Stomach (tissue), 9 donors: ENCODE results near the gene SLC29A1. TPM values are rescaled to one million over a fixed set of nuclear protein-coding genes. Genes with fewer than 3 reads are reported as not detected.
A peak's percentile ranks its signal among the peaks of the same experiment; 100 is the strongest.

Experiments
- DNase-seq, 2 donors: peaks; one replicate each; pipeline versions ENCODE4 v3.0.0 to v3.0.0-alpha.2; 2013 to 2019
- H3K27ac ChIP-seq, 5 donors: fragments of 200-600 bp in 4 of 5; sonication (generic) in 4 of 5; one replicate each; pipeline ENCODE4 v1.5.1; 2013 to 2019; ENCODE audit warnings: mild to moderate bottlenecking in 1 of 5, moderate library complexity in 1 of 5
- H3K27me3 ChIP-seq, 3 donors: fragments of 200-600 bp; sonication (generic); one replicate each; pipeline ENCODE4 v1.5.1; 2017 to 2019; ENCODE audit warnings: mixed run types in 1 of 3
- H3K36me3 ChIP-seq, 4 donors: fragments of 200-600 bp; sonication (generic); 1 replicate in 3 of 4; 2 replicates in 1 of 4; pipeline ENCODE4 v1.5.1; 2016 to 2019
- H3K4me1 ChIP-seq, 4 donors: fragments of 200-600 bp; sonication (generic); one replicate each; pipeline ENCODE4 v1.5.1; 2016 to 2019
- H3K4me3 ChIP-seq, 4 donors: fragments of 200-600 bp; sonication (generic) in 3 of 4; one replicate each; pipeline ENCODE4 v1.5.1; 2016 to 2019; ENCODE audit warnings: mild to moderate bottlenecking in 1 of 4
- H3K9me3 ChIP-seq, 4 donors: fragments of 200-600 bp; sonication (generic); one replicate each; pipeline ENCODE4 v1.5.1; 2016 to 2019
- EP300 ChIP-seq: sonication (generic); formaldehyde crosslinking; IDR thresholded peaks from one replicate; pipeline ENCODE4 v1.6.1; 2017; ENCODE audit warnings: antibody characterized with exemption
- POLR2A ChIP-seq, 4 donors: fragments of 450-650 bp; IDR thresholded peaks; one replicate each; pipeline ENCODE4 v1.6.1; 2016; ENCODE audit warnings: antibody characterized with exemption in 4 of 4, control low read depth in 2 of 4, mild to moderate bottlenecking in 1 of 4, moderate library complexity in 1 of 4
- POLR2AphosphoS5 ChIP-seq, 3 donors: sonication (generic); formaldehyde crosslinking; IDR thresholded peaks; one replicate each; pipeline ENCODE4 v1.6.1; 2016; ENCODE audit warnings: antibody characterized with exemption in 3 of 3
- WGBS, 5 donors: extraction: QIAGEN DNeasy Blood & Tissue Kit in 3 of 5; methylation state at CpG; one replicate each; pipeline versions ENCODE4 v1.1.5 to v1.1.7; 2013 to 2018; 5-methylcytosine and 5-hydroxymethylcytosine counted together
- intact Hi-C: fragments of 100-400 bp; cut with DNase I; formaldehyde crosslinking; loops from one replicate; pipeline ENCODE4 v1.15.1; 2023; ENCODE audit warnings: low total_unique reads
- polyA plus RNA-seq, 3 donors: library from polyadenylated mRNA; stranded (reverse); fragments of 200-250 nt; gene quantifications; one replicate each; pipeline ENCODE4 v1.2.3, GENCODE V29; 2013
- total RNA-seq, 5 donors: library from RNA; depleted of rRNA; stranded (reverse); fragments of >200 nt; gene quantifications; one replicate each; pipeline versions ENCODE4 v1.1.0 to v1.2.3, GENCODE V29; 2014 to 2016
- TF ChIP-seq, protein P1 (sequence below), 7 experiments: fragments of 450-650 bp in 4 of 7; fragments of 200-600 bp in 3 of 7; sonication (generic) in 3 of 7; IDR thresholded peaks; one replicate each; pipeline ENCODE4 v1.5.1; 2016 to 2019; ENCODE audit warnings: antibody characterized with exemption in 7 of 7, control low read depth in 2 of 7, mild to moderate bottlenecking in 1 of 7
- donor health status: healthy with polysubstance abuse.
- donor health status: Bipolar disorder and iron deficiency.
- donor health status: healthy.

Gene SLC29A1
- total and polyA plus RNA-seq, 8 donors, result 22.6 to 217 (median 36.2) TPM

DNA sequence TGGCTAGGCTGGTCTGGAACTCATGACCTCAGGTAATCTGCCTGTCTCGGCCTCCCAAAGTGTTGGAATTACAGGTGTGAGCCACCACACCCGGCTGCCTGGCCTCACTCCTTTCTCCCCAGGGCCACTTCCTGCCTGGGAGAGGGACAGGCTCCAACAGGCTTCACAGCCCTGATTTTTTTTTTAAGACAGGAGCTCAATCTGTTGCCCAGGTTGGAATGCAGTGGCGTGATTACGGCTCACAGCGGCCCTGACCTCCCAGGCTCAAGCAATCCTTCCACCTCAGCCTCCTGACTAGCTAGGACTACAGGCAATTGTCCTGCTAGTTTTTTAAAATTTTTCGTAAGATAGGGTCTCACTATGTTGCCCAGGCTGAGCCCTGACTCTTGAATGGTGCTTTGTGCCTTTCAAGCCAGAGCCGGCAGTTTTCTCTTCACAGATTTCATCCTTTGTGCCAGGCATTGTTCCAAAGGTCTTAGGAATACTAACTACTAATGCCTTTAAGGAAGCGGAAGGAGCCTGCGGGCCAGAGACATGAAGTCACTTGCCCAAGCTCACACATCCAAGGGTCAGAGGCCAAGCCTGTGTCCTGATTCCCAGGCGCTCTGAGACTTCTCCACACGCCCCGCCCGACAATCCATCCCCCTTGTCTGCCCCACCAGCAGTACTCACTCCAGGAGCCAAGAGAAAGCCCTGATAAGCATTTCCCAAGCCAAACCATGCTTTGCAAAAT, 45.5 kb upstream of the SLC29A1 start:
- whole genome bisulfite sequencing, 5 donors, result 66 to 80% (median 74%) methylated on average over 13 of the region's 13 CpGs
- H3K36me3 ChIP-seq, result no peaks in the 10 kb centered on the region
- no peaks in the 10 kb centered on the region for H3K27me3 ChIP-seq
- peak in 1 of 2 donors; percentile 34 for DNase-seq
- peak overlapping the region in 3 of 5 donors; percentile 3 to 35 (median 31) for H3K27ac ChIP-seq
- intact Hi-C loops, result loop anchor here (10.0 kb wide), 1 partner anchor 57 kb away; no protein-coding TSS in a partner anchor
- TF ChIP-seq, protein P1, sequence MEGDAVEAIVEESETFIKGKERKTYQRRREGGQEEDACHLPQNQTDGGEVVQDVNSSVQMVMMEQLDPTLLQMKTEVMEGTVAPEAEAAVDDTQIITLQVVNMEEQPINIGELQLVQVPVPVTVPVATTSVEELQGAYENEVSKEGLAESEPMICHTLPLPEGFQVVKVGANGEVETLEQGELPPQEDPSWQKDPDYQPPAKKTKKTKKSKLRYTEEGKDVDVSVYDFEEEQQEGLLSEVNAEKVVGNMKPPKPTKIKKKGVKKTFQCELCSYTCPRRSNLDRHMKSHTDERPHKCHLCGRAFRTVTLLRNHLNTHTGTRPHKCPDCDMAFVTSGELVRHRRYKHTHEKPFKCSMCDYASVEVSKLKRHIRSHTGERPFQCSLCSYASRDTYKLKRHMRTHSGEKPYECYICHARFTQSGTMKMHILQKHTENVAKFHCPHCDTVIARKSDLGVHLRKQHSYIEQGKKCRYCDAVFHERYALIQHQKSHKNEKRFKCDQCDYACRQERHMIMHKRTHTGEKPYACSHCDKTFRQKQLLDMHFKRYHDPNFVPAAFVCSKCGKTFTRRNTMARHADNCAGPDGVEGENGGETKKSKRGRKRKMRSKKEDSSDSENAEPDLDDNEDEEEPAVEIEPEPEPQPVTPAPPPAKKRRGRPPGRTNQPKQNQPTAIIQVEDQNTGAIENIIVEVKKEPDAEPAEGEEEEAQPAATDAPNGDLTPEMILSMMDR (IDR thresholded peaks at IDR 0.05), result no peak
- TF ChIP-seq EP300, result no peak
- TF ChIP-seq POLR2AphosphoS5 (IDR thresholded peaks at IDR 0.05), result peak in 1 of 3 donors; percentile 5
- no peak for TF ChIP-seq POLR2A (IDR thresholded peaks at IDR 0.05)
- peaks cover 2 to 14% (median 3%) of the 10 kb centered on the region in 4 donors for H3K4me1 ChIP-seq
- no peaks in the 10 kb centered on the region for H3K9me3 ChIP-seq
- no peak overlapping the region for H3K4me3 ChIP-seq

DNA sequence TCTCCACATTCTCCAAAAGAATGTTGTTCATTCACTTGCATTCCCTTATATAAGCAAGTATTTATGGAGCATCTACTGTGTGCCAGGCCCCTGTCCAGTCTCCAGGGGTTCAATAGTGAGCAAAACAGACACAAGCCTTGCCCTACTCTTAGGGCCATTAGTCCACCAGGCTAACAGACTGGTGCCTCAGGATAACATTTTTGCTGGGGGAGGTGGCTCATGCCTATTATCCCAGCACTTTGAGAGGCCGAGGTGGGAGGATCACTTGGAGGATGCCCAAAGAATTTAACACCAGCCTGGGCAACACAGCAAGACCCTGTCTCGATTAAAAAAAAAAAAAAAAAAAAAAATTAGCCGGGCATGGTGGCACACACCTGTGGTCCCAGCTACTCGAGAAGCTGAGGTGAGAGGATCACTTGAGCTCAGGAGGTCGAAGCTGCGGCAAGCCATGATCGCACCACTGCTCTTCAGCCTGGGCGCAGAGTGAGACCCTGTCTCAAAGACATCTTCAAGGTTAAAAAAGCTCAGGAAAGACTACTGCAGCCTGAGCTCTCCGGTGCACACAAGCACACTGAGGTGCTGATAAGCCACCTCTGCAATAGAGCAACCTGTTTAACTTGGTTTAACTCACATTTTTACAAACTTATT, 44.8 kb upstream of the SLC29A1 start:
- intact Hi-C loops, result loop anchor here (10.0 kb wide), 1 partner anchor 56 kb away; no protein-coding TSS in a partner anchor
- WGBS, 5 donors, result 72 to 86% (median 77%) methylated on average over 9 of the region's 9 CpGs
- H3K9me3 ChIP-seq, result no peaks in the 10 kb centered on the region
- no peaks in the 10 kb centered on the region for H3K36me3 ChIP-seq
- no peak overlapping the region for H3K4me3 ChIP-seq
- DNase-seq, result peak in 1 of 2 donors; percentile 11
- peak overlapping the region in 3 of 5 donors; percentile 3 to 39 (median 35) for H3K27ac ChIP-seq
- no peaks in the 10 kb centered on the region for H3K27me3 ChIP-seq
- H3K4me1 ChIP-seq, result peaks cover 0 to 10% (median 0%) of the 10 kb centered on the region in 4 donors
- no peak for TF ChIP-seq POLR2A (IDR thresholded peaks at IDR 0.05)
- TF ChIP-seq, protein P1 (IDR thresholded peaks at IDR 0.05), result no peak
- no peak for TF ChIP-seq POLR2AphosphoS5 (IDR thresholded peaks at IDR 0.05)
- no peak for TF ChIP-seq EP300

DNA sequence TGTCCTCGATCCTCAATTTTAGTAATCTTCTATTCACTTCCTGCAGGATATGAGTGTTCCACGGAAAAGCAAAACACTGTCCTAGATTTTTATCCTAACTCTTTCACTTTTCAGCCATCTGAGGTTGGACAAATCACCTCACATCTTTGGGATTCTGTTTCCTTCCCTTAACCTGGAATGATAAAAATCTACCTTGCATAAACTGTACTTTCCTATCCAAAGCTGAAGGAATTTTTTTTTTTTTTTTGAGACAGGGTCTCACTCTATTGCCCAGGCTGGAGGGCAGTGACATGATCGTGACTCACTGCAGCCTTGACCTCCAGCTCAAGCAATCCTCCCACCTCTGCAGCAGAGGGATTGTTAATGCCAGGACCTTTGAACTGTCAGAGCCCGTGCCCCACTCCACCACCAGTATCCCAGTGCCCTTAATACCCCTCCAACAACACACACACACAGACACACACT, 44.3 kb upstream of the SLC29A1 start:
- Histone ChIP-seq H3K27ac (peak overlapping the region in 1 of 5 donors; percentile 39), H3K4me3 (no peak overlapping the region), H3K9me3 (no peaks in the 10 kb centered on the region), H3K27me3 (no peaks in the 10 kb centered on the region), H3K36me3 (no peaks in the 10 kb centered on the region), H3K4me1 (peaks cover 0 to 10% (median 0%) of the 10 kb centered on the region in 4 donors)
- DNase-seq, result no peak
- WGBS, 5 donors, result 33 to 49% (median 39%) methylated on average over 4 of the region's 4 CpGs
- intact Hi-C loops, result loop anchor here (10.0 kb wide), 1 partner anchor 56 kb away; no protein-coding TSS in a partner anchor
- TF ChIP-seq, protein P1 (IDR thresholded peaks at IDR 0.05), result no peak
- TF ChIP-seq POLR2A (IDR thresholded peaks at IDR 0.05) (no peak), EP300 (no peak), POLR2AphosphoS5 (IDR thresholded peaks at IDR 0.05) (no peak)

DNA sequence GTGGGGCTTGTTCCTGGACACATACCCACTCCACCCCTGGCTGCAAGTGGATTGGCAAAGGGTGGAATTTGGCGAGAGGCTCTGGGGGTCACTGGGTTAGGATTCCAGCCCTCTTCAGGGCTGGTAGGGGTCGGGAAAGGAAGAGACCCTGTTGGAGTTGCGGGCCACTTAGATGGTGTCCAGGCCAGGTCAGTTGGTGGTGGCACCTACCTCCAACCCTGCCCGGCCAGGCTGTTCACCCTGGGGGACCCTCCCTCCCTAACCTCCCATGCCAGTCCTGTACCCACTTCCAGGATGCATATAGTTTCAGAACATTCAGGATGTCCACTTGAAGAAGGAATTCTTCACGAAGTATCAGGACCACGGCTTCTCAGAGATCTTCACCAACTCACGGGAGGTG, 43.7 kb upstream of the SLC29A1 start:
- no peaks in the 10 kb centered on the region for H3K27me3 ChIP-seq
- intact Hi-C loops, result loop anchor here (10.0 kb wide), 1 partner anchor 55 kb away; no protein-coding TSS in a partner anchor
- WGBS, 5 donors, result 86 to 99% (median 94%) methylated on average over 7 of the region's 7 CpGs
- H3K27ac ChIP-seq, result peak overlapping the region in 1 of 5 donors; percentile 39
- TF ChIP-seq POLR2A (IDR thresholded peaks at IDR 0.05) (no peak), POLR2AphosphoS5 (IDR thresholded peaks at IDR 0.05) (no peak), EP300 (no peak)
- TF ChIP-seq, protein P1 (IDR thresholded peaks at IDR 0.05), result no peak
- no peak for DNase-seq
- H3K4me1 ChIP-seq, result peaks cover 0 to 10% (median 0%) of the 10 kb centered on the region in 4 donors
- no peaks in the 10 kb centered on the region for H3K9me3 ChIP-seq
- no peaks in the 10 kb centered on the region for H3K36me3 ChIP-seq
- no peak overlapping the region for H3K4me3 ChIP-seq
